Adrenal gland (tissue), 12 donors: ENCODE results near the gene RPL10. TPM values are rescaled to one million over a fixed set of nuclear protein-coding genes. Genes with fewer than 3 reads are reported as not detected.
A peak's percentile ranks its signal among the peaks of the same experiment; 100 is the strongest.

Source experiments
- DNase-seq, 7 donors: peaks; one replicate each; pipeline ENCODE4 v3.0.0-alpha.2; 2019 to 2020
- H3K27ac ChIP-seq, 5 donors: fragments of 200-600 bp; sonication (generic) in 4 of 5; 1 replicate in 3 of 5; 2 replicates in 2 of 5; pipeline versions ENCODE4 v1.5.1 to v1.8.0; 2016 to 2020; ENCODE audit warnings: mild to moderate bottlenecking in 1 of 5
- H3K27me3 ChIP-seq: fragments of 200-600 bp; 2 replicates; pipeline ENCODE4 v1.8.0; 2021
- H3K36me3 ChIP-seq, 2 donors: fragments of 200-600 bp; replicated peaks in 1 of 2; 1 replicate in 1 of 2; 2 replicates in 1 of 2; pipeline versions ENCODE4 v1.5.1 to v1.8.0; 2018 to 2022
- H3K4me1 ChIP-seq, 2 donors: fragments of 200-600 bp; replicated peaks in 1 of 2; 1 replicate in 1 of 2; 2 replicates in 1 of 2; pipeline versions ENCODE4 v1.5.1 to v1.8.0; 2018 to 2021
- H3K4me3 ChIP-seq, 4 donors: fragments of 200-600 bp; sonication (generic) in 3 of 4; one replicate each; pipeline ENCODE4 v1.5.1; 2016 to 2018
- H3K9me3 ChIP-seq, 3 donors: fragments of 200-600 bp; sonication (generic) in 1 of 3; replicated peaks in 1 of 3; 1 replicate in 2 of 3; 2 replicates in 1 of 3; pipeline versions ENCODE4 v1.5.1 to v1.8.0; 2016 to 2021
- POLR2A ChIP-seq, 2 donors: fragments of 450-650 bp; IDR thresholded peaks; one replicate each; pipeline ENCODE4 v1.6.1; 2017; ENCODE audit warnings: antibody characterized with exemption in 2 of 2, mild to moderate bottlenecking in 2 of 2, moderate library complexity in 1 of 2
- WGBS, 4 donors: extraction: QIAGEN DNeasy Blood & Tissue Kit in 2 of 4; methylation state at CpG; one replicate each; pipeline versions ENCODE4 v1.1.5 to v1.1.7; 2013 to 2017; 5-methylcytosine and 5-hydroxymethylcytosine counted together
- intact Hi-C, 2 donors: fragments of 100-400 bp; cut with DNase I; formaldehyde crosslinking; loops; one replicate each; pipeline versions ENCODE4 v1.14.1 to v1.15.0; 2022 to 2023
- polyA plus RNA-seq, 3 donors: library from polyadenylated mRNA; stranded (reverse); fragments of 200-250 nt in 2 of 3; fragments of 350-450 nt in 1 of 3; fragmentation: Illumina TruSeq in 1 of 3; extraction: RNeasy Lipid Tissue Mini Kit (QIAGEN cat#74804) in 1 of 3; gene quantifications; one replicate each; pipeline ENCODE4 v1.2.3, GENCODE V29; 2013 to 2014
- total RNA-seq, 9 donors: library from RNA; depleted of rRNA in 4 of 9; stranded (reverse); fragments of >200 nt in 4 of 9; fragments of 120-200 nt in 1 of 9; fragmentation: NEBNext Ultra II Directional in 1 of 9; extraction: Animal tissue kit (Norgen Biotek cat#: 25700) in 1 of 9; gene quantifications; one replicate each; pipeline versions ENCODE4 v1.1.0 to v1.2.4, GENCODE V29; 2013 to 2023
- TF ChIP-seq, protein P1 (sequence below), 6 experiments: fragments of 450-650 bp in 4 of 6; fragments of 200-600 bp in 2 of 6; sonication (generic) in 1 of 6; IDR thresholded peaks; 1 replicate in 5 of 6; 2 replicates in 1 of 6; pipeline versions ENCODE4 v1.5.1 to v1.8.0; 2016 to 2021; ENCODE audit warnings: antibody characterized with exemption in 6 of 6, mild to moderate bottlenecking in 2 of 6, moderate library complexity in 1 of 6
- donor health status: healthy with polysubstance abuse.
- donor health status: Bipolar disorder and iron deficiency.
- donor health status: DM: yes; HTN: yes; CAD: no.
- donor health status: DM: no; HTN: no; CAD: no.
- donor health status: DM: no; HTN: no; CAD: no.
- donor health status: DM: yes; HTN: yes; CAD: no.

The RPL10 gene
- total and polyA plus RNA-seq, 12 donors: 626 to 5,287 (median 2,443) TPM

DNA sequence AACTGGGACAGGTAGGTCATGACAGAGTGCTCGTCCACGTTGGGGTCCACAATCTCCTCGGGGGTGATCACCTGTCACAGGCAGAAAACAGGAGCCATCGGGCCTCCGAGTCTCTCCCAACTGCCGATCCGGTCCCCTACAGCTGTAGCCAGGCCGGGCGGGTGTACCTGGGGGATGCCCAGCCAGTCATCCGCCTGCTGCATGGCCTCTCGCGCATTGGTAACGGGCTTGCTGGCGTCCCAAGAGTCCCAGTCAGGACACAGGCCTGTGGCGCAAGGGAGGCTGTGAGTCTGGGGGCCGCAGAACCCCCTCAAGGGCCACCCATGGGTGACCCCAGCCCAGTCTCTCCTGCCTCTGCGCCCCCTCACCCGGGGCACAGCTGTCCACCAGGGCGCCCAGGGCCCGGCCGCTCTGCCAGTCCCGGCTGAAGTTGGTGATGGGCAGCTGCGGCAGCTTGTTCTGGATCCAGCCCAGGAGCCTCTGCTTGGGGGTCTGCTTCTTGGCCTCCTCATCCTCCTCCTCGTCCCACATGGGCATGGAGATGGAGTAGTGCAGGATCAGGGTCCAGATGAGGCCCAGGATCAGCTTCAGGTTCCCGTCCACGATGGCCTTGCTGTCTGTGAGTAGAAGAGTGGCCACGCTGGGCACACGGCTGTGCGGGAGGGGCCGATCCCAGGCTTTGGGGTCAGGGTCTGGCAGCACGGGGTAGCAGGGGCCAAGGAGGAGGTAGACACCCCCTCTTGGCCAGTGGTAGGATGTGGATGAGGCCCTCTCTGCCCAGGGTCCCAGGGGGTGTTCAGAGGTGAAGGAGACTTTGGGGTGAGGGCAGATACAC lies 30.5 kb upstream of the RPL10 start:
- intact Hi-C loops: no loop called here
- TF ChIP-seq, protein P1, sequence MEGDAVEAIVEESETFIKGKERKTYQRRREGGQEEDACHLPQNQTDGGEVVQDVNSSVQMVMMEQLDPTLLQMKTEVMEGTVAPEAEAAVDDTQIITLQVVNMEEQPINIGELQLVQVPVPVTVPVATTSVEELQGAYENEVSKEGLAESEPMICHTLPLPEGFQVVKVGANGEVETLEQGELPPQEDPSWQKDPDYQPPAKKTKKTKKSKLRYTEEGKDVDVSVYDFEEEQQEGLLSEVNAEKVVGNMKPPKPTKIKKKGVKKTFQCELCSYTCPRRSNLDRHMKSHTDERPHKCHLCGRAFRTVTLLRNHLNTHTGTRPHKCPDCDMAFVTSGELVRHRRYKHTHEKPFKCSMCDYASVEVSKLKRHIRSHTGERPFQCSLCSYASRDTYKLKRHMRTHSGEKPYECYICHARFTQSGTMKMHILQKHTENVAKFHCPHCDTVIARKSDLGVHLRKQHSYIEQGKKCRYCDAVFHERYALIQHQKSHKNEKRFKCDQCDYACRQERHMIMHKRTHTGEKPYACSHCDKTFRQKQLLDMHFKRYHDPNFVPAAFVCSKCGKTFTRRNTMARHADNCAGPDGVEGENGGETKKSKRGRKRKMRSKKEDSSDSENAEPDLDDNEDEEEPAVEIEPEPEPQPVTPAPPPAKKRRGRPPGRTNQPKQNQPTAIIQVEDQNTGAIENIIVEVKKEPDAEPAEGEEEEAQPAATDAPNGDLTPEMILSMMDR (IDR thresholded peaks at IDR 0.05): no peak
- no peak for TF ChIP-seq POLR2A (IDR thresholded peaks at IDR 0.05)
- Histone ChIP-seq H3K27ac (peak overlapping the region in 4 of 5 donors; percentile 81 to 98 (median 90)), H3K27me3 (no peaks in the 10 kb centered on the region), H3K4me1 (peaks cover 6 to 8% of the 10 kb centered on the region in 2 donors), H3K36me3 (peaks cover 0 to 54% of the 10 kb centered on the region in 2 donors), H3K9me3 (no peaks in the 10 kb centered on the region), H3K4me3 (peak overlapping the region in 1 of 4 donors; percentile 64)
- WGBS, 4 donors: 48 to 90% (median 83%) methylated on average over 2 to 31 of the region's 31 CpGs
- no peak for DNase-seq

DNA sequence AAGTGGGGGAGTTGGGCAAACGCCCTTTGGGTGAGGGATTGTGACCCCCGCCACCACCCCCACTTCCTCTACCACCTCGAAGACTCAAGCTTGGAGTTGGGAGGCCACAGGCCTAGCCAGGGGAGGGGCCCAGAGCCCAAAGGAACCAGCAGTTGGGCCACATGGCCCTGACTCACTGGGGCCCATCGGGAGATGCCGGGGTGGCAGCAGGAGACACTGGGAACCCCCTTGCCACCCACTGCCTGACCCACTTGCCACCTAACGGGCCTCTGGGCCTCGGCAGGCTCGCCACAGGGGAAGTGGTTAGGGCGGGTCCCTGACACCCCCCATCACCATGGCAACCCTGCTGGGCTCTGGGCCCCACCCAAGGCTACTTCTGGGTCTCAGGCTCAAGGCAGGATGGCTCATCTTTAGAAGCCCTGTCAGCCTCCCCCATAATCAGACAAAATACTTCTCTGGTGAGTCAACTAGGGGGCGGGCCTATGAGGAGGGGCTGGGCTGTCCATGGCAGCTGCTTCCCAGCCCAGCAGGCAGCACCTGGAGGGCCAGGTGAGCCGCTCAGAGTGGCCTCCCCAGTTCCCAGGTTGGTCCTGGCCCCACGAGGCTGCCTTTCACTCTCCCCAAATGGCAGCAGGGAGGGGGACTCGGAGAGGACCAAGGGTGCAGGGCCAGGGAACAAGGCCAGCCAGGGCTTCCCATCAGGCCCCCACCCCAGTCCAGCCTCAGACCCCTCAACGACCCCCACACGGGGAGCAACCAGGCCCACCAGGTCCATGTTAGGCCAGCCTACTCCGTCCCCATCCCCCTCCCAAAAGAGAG lies 29.3 kb upstream of the RPL10 start:
- Histone ChIP-seq H3K27ac (peak overlapping the region; percentile 46 to 98 (median 89)), H3K27me3 (no peaks in the 10 kb centered on the region), H3K4me1 (peaks cover 6 to 8% of the 10 kb centered on the region in 2 donors), H3K36me3 (peaks cover 0 to 43% of the 10 kb centered on the region in 2 donors), H3K9me3 (no peaks in the 10 kb centered on the region), H3K4me3 (peak overlapping the region in 2 of 4 donors; percentile 3 to 64)
- peak; percentile 79 to 95 (median 91) for DNase-seq
- WGBS, 4 donors: 10 to 60% (median 40%) methylated on average over 1 to 15 of the region's 16 CpGs; no CpG with 5 or more reads in 1 of the 4 donors
- intact Hi-C loops: no loop called here
- TF ChIP-seq, protein P1 (IDR thresholded peaks at IDR 0.05): no peak
- TF ChIP-seq POLR2A (IDR thresholded peaks at IDR 0.05): peak in 1 of 2 donors; percentile 48

DNA sequence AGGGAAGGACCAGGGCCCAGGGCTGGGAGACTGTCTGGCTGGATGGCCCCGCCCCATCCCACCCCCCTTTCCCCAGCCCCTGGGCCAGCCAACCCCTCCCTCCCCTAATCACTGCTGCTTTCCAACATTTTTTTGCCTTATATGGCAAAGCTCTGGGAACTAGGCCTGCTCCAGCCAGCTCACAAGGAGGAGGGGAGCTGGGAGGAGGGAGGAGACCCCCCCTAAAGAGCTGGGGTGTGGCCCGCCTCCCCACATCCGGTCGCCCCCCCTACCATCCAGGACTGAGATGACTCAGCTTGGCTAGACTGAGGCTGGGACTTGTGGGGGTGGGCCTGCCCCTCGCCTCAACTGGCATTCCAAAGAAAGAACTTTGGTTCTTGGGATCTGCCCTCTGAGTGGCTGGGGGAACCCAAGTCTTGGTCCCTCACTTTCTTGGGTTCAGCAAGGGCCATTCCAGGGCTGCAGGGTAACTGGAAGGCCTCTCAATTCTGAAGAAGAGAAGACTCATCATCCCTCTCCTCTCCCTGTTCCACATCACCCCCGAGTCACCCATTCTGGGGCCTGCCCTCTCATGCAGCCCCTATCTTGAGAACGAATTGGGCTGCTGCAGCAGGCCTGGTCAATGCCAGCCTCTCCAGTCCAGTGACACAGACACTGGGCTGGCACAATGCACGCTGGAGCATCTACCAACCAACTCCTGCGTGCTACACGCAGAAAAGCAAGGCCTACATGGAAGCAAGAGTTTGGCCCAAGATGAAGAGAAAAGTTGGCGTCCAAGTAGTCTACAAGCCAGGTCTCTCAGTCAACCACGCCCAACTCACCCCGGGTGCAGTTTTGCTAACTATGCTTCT lies 28.5 kb upstream of the RPL10 start:
- TF ChIP-seq, protein P1 (IDR thresholded peaks at IDR 0.05): no peak
- peak in 1 of 2 donors; percentile 12 for TF ChIP-seq POLR2A (IDR thresholded peaks at IDR 0.05)
- H3K4me3 ChIP-seq: peak overlapping the region in 3 of 4 donors; percentile 24 to 64 (median 29)
- 11 to 55% (median 42%) methylated on average over 1 to 13 of the region's 13 CpGs for WGBS, 4 donors
- intact Hi-C loops: no loop called here
- H3K27ac ChIP-seq: peak overlapping the region; percentile 46 to 98 (median 89)
- peaks cover 6 to 8% of the 10 kb centered on the region in 2 donors for H3K4me1 ChIP-seq
- no peaks in the 10 kb centered on the region for H3K27me3 ChIP-seq
- peak; percentile 58 to 90 (median 82) for DNase-seq
- no peaks in the 10 kb centered on the region for H3K9me3 ChIP-seq
- H3K36me3 ChIP-seq: peaks cover 0 to 34% of the 10 kb centered on the region in 2 donors
